ENCODE results near the gene MYO3B. TPM values are rescaled to one million over a fixed set of nuclear protein-coding genes. Genes with fewer than 3 reads are reported as not detected.

Gene MYO3B
- total RNA-seq, 4 donors from 2014 or later, result 0.48 TPM; not detected in 3

- H3K27ac ChIP-seq, result no peak overlapping the region
- no peak for DNase-seq
- H3K4me1 ChIP-seq, result peaks cover 0 to 9% (median 0%) of the 10 kb centered on the region in 4 donors
- H3K9me3 ChIP-seq, result no peaks in the 10 kb centered on the region
- in situ Hi-C loops (cut with MboI; ENCODE audit: low pct_ligation_motif_present in 1 of 4, low pct_unique_long_range_greater_than_20kb in 1 of 4, low sequenced_read_pairs in 3 of 4), result no loop called here
- no peaks in the 10 kb centered on the region for H3K27me3 ChIP-seq
- TF ChIP-seq POLR2A (IDR thresholded peaks at IDR 0.05) (no peak), CTCF (IDR thresholded peaks at IDR 0.05) (no peak), EP300 (IDR thresholded peaks at IDR 0.05; ENCODE audit: low read depth) (no peak), POLR2AphosphoS5 (IDR thresholded peaks at IDR 0.05) (no peak)
- 13 to 23% methylated on average over 1 of the region's 1 CpG for whole genome bisulfite sequencing, 2 donors (ENCODE audit: low coverage in 1 of 2)
- no peaks in the 10 kb centered on the region for H3K36me3 ChIP-seq
- H3K4me3 ChIP-seq, result no peak overlapping the region
- intact Hi-C loops (cut with DNase I; ENCODE audit: low total_unique reads), result no loop called here
These were observed 482.5 kb downstream of the MYO3B start for GRCh38 chr2:170660409-170660808.

GRCh38 chr2:170665743-170666142 lies 487.8 kb downstream of the MYO3B start:
- WGBS, 2 donors (ENCODE audit: low coverage in 1 of 2), result 53% methylated on average over 5 of the region's 5 CpGs
- Histone ChIP-seq H3K9me3 (no peaks in the 10 kb centered on the region), H3K4me1 (peaks cover 0 to 3% (median 0%) of the 10 kb centered on the region in 4 donors), H3K36me3 (no peaks in the 10 kb centered on the region), H3K27me3 (no peaks in the 10 kb centered on the region), H3K4me3 (no peak overlapping the region), H3K27ac (no peak overlapping the region)
- TF ChIP-seq CTCF (IDR thresholded peaks at IDR 0.05), result no peak
- intact Hi-C loops (cut with DNase I; ENCODE audit: low total_unique reads) (no loop called here), in situ Hi-C loops (cut with MboI; ENCODE audit: low pct_ligation_motif_present in 1 of 4, low pct_unique_long_range_greater_than_20kb in 1 of 4, low sequenced_read_pairs in 3 of 4) (no loop called here)
- DNase-seq, result no peak

- DNase-seq, result no peak
- Histone ChIP-seq H3K4me1 (peaks cover 0 to 3% (median 0%) of the 10 kb centered on the region in 4 donors), H3K27me3 (no peaks in the 10 kb centered on the region), H3K4me3 (no peak overlapping the region), H3K27ac (no peak overlapping the region), H3K9me3 (no peaks in the 10 kb centered on the region), H3K36me3 (no peaks in the 10 kb centered on the region)
- in situ Hi-C loops (cut with MboI; ENCODE audit: low pct_ligation_motif_present in 1 of 4, low pct_unique_long_range_greater_than_20kb in 1 of 4, low sequenced_read_pairs in 3 of 4) (no loop called here), intact Hi-C loops (cut with DNase I; ENCODE audit: low total_unique reads) (no loop called here)
- TF ChIP-seq POLR2AphosphoS5 (IDR thresholded peaks at IDR 0.05), result no peak
- TF ChIP-seq POLR2A (IDR thresholded peaks at IDR 0.05), result no peak
- TF ChIP-seq EP300 (IDR thresholded peaks at IDR 0.05; ENCODE audit: low read depth), result no peak
- TF ChIP-seq CTCF (IDR thresholded peaks at IDR 0.05), result no peak
- 82 to 90% methylated on average over 3 of the region's 3 CpGs for WGBS, 2 donors (ENCODE audit: low coverage in 1 of 2)
These were observed 492.0 kb downstream of the MYO3B start for GRCh38 chr2:170669909-170670308.

- Histone ChIP-seq H3K27ac (no peak overlapping the region), H3K4me1 (peaks cover 0 to 3% (median 0%) of the 10 kb centered on the region in 4 donors), H3K4me3 (no peak overlapping the region), H3K27me3 (no peaks in the 10 kb centered on the region), H3K36me3 (no peaks in the 10 kb centered on the region), H3K9me3 (no peaks in the 10 kb centered on the region)
- WGBS, 2 donors (ENCODE audit: low coverage in 1 of 2), result 83 to 94% methylated on average over 2 of the region's 2 CpGs
- DNase-seq, result no peak
- intact Hi-C loops (cut with DNase I; ENCODE audit: low total_unique reads) (no loop called here), in situ Hi-C loops (cut with MboI; ENCODE audit: low pct_ligation_motif_present in 1 of 4, low pct_unique_long_range_greater_than_20kb in 1 of 4, low sequenced_read_pairs in 3 of 4) (no loop called here)
- no peak for TF ChIP-seq POLR2A (IDR thresholded peaks at IDR 0.05)
- TF ChIP-seq CTCF (IDR thresholded peaks at IDR 0.05), result no peak
These were observed 492.7 kb downstream of the MYO3B start for GRCh38 chr2:170670651-170671050.
